ENCODE data around the gene MYRIP.

The MYRIP gene

DNA sequence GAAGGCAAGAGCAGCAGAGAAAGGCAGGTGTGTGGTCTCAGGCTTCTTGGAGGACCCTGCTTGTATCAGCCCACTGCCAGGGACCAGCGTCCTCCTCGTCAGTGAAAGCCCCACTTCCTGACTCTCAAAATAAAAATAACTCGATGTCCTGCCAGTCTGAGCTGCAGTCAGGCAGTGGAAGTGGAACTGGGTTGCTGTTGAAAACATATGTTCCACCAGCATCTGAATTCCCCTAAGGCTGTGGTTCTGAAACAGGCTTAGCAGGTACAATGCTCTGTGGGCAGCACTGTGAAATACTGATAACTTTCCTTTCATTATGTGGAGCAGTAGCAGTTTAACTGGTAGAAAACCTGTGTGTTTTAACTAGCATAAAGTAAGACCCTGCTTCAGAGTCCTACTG lies 378.5 kb downstream of the MYRIP start:
- H3K4me3 ChIP-seq (replicated peaks; ENCODE audit: low read depth, low read length) = no peak overlapping the region
- no peak for DNase-seq (ENCODE audit: extremely low read depth, low read depth)
- TF ChIP-seq, protein P1, sequence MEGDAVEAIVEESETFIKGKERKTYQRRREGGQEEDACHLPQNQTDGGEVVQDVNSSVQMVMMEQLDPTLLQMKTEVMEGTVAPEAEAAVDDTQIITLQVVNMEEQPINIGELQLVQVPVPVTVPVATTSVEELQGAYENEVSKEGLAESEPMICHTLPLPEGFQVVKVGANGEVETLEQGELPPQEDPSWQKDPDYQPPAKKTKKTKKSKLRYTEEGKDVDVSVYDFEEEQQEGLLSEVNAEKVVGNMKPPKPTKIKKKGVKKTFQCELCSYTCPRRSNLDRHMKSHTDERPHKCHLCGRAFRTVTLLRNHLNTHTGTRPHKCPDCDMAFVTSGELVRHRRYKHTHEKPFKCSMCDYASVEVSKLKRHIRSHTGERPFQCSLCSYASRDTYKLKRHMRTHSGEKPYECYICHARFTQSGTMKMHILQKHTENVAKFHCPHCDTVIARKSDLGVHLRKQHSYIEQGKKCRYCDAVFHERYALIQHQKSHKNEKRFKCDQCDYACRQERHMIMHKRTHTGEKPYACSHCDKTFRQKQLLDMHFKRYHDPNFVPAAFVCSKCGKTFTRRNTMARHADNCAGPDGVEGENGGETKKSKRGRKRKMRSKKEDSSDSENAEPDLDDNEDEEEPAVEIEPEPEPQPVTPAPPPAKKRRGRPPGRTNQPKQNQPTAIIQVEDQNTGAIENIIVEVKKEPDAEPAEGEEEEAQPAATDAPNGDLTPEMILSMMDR (IDR thresholded peaks at IDR 0.05; ENCODE audit: low read depth, low read length, missing control alignments) = no peak

DNA sequence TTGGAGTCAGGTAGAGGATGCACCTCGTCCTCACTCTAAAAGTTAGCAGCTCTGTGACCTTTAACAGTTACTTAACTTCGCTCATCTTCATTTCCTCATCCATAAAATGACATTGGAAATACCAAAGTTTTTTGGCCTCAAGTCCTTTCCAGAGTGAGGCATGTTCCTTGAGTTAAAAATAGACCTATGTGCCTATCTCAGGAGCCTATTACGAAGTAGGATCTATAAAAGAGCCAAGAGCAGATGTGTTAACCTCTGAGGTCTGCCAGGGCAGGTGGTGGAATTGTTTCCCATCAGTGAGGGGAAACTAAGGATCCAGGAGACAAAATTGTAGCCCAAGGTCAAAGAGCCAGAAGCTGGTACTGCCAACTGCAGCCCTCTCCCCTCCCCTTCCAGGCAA lies 379.7 kb downstream of the MYRIP start:
- TF ChIP-seq, protein P1 (IDR thresholded peaks at IDR 0.05; ENCODE audit: low read depth, low read length, missing control alignments) = no peak

DNA sequence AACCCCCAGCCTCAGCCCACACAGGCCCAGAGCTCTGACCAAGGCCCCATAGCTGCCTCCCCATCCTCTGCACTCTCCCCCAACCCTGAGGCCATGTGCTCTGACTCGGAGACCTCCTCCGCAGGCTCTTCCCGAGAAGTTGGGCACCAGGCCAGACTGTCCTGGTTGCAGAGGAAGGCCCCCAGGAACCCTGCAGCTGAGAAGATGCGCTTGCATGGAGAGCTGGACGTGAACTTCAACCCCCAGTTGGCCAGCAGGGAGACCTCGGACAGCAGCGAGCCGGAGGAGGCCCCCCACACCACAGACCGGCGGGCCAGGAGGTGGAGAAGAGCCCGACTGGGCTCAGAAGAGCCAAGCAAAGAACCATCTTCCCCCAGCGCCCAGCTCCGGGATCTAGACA lies 380.6 kb downstream of the MYRIP start:
- H3K4me3 ChIP-seq (replicated peaks; ENCODE audit: low read depth, low read length) = no peak overlapping the region
- no peak for DNase-seq (ENCODE audit: extremely low read depth, low read depth)

More for the DNA sequence above, 379.7 kb downstream of the MYRIP start:
- no peak for DNase-seq (ENCODE audit: extremely low read depth, low read depth)
- no peak overlapping the region for H3K4me3 ChIP-seq (replicated peaks; ENCODE audit: low read depth, low read length)

GRCh38 chr3:40191251-40191650 lies 381.8 kb downstream of the MYRIP start:
- no peak overlapping the region for H3K4me3 ChIP-seq (replicated peaks; ENCODE audit: low read depth, low read length)
- DNase-seq (ENCODE audit: extremely low read depth, low read depth) = no peak
- TF ChIP-seq, protein P1 (IDR thresholded peaks at IDR 0.05; ENCODE audit: low read depth, low read length, missing control alignments) = no peak

More for the DNA sequence above, 380.6 kb downstream of the MYRIP start:
- TF ChIP-seq, protein P1 (IDR thresholded peaks at IDR 0.05; ENCODE audit: low read depth, low read length, missing control alignments) = no peak

- DNase-seq (ENCODE audit: extremely low read depth, low read depth) = peak; percentile 10
- TF ChIP-seq, protein P1 (IDR thresholded peaks at IDR 0.05; ENCODE audit: low read depth, low read length, missing control alignments) = peak; percentile 90
- H3K4me3 ChIP-seq (replicated peaks; ENCODE audit: low read depth, low read length) = no peak overlapping the region
Measured at GRCh38 chr3:40191850-40192448, 382.5 kb downstream of the MYRIP start.

- no peak for DNase-seq (ENCODE audit: extremely low read depth, low read depth)
- TF ChIP-seq, protein P1 (IDR thresholded peaks at IDR 0.05; ENCODE audit: low read depth, low read length, missing control alignments) = no peak
- no peak overlapping the region for H3K4me3 ChIP-seq (replicated peaks; ENCODE audit: low read depth, low read length)
Measured at GRCh38 chr3:40192628-40193027, 383.2 kb downstream of the MYRIP start.

GRCh38 chr3:40196966-40197365 lies 387.6 kb downstream of the MYRIP start:
- DNase-seq (ENCODE audit: extremely low read depth, low read depth) = no peak
- TF ChIP-seq, protein P1 (IDR thresholded peaks at IDR 0.05; ENCODE audit: low read depth, low read length, missing control alignments) = no peak
- no peak overlapping the region for H3K4me3 ChIP-seq (replicated peaks; ENCODE audit: low read depth, low read length)
